ENCODE measurements around the gene PIK3C2G.

DNA sequence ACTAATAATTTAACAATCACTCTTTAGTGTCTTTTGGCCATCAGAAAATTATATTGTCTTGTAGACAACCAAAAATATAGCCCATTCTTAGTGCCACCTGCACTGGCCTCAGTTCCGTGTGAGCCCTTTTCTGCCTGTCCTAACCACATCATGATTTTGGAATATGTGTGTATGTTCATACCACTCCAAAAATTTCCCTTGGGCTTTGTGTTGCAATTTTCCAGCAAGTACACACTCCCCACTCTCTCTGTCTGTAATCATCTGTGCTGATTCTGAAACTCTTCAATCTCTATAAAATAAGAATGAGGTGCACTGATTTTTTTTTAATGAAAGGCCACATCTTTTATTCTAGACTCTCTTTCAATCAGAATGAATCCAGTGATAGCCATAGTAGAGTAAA is 196.0 kb downstream of the PIK3C2G start:
- no peak for TF ChIP-seq RCOR1 (IDR thresholded peaks at IDR 0.05; ENCODE audit: low read length)
- TF ChIP-seq POLR2AphosphoS5 (IDR thresholded peaks at IDR 0.05; ENCODE audit: low read depth, low read length) = no peak
- TF ChIP-seq, protein P1, sequence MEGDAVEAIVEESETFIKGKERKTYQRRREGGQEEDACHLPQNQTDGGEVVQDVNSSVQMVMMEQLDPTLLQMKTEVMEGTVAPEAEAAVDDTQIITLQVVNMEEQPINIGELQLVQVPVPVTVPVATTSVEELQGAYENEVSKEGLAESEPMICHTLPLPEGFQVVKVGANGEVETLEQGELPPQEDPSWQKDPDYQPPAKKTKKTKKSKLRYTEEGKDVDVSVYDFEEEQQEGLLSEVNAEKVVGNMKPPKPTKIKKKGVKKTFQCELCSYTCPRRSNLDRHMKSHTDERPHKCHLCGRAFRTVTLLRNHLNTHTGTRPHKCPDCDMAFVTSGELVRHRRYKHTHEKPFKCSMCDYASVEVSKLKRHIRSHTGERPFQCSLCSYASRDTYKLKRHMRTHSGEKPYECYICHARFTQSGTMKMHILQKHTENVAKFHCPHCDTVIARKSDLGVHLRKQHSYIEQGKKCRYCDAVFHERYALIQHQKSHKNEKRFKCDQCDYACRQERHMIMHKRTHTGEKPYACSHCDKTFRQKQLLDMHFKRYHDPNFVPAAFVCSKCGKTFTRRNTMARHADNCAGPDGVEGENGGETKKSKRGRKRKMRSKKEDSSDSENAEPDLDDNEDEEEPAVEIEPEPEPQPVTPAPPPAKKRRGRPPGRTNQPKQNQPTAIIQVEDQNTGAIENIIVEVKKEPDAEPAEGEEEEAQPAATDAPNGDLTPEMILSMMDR (IDR thresholded peaks at IDR 0.05) = no peak
- TF ChIP-seq RFX5 (IDR thresholded peaks at IDR 0.05; ENCODE audit: low read length) = no peak
- TF ChIP-seq, protein P2, sequence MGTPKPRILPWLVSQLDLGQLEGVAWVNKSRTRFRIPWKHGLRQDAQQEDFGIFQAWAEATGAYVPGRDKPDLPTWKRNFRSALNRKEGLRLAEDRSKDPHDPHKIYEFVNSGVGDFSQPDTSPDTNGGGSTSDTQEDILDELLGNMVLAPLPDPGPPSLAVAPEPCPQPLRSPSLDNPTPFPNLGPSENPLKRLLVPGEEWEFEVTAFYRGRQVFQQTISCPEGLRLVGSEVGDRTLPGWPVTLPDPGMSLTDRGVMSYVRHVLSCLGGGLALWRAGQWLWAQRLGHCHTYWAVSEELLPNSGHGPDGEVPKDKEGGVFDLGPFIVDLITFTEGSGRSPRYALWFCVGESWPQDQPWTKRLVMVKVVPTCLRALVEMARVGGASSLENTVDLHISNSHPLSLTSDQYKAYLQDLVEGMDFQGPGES (IDR thresholded peaks at IDR 0.05; ENCODE audit: low read depth, low read length) = no peak
- no peak for TF ChIP-seq GABPA (IDR thresholded peaks at IDR 0.05; ENCODE audit: low read depth)
- TF ChIP-seq, protein P3, sequence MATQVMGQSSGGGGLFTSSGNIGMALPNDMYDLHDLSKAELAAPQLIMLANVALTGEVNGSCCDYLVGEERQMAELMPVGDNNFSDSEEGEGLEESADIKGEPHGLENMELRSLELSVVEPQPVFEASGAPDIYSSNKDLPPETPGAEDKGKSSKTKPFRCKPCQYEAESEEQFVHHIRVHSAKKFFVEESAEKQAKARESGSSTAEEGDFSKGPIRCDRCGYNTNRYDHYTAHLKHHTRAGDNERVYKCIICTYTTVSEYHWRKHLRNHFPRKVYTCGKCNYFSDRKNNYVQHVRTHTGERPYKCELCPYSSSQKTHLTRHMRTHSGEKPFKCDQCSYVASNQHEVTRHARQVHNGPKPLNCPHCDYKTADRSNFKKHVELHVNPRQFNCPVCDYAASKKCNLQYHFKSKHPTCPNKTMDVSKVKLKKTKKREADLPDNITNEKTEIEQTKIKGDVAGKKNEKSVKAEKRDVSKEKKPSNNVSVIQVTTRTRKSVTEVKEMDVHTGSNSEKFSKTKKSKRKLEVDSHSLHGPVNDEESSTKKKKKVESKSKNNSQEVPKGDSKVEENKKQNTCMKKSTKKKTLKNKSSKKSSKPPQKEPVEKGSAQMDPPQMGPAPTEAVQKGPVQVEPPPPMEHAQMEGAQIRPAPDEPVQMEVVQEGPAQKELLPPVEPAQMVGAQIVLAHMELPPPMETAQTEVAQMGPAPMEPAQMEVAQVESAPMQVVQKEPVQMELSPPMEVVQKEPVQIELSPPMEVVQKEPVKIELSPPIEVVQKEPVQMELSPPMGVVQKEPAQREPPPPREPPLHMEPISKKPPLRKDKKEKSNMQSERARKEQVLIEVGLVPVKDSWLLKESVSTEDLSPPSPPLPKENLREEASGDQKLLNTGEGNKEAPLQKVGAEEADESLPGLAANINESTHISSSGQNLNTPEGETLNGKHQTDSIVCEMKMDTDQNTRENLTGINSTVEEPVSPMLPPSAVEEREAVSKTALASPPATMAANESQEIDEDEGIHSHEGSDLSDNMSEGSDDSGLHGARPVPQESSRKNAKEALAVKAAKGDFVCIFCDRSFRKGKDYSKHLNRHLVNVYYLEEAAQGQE (IDR thresholded peaks at IDR 0.05; ENCODE audit: low read depth, low read length) = no peak
- no peak for TF ChIP-seq TCF12 (IDR thresholded peaks at IDR 0.05)

Data from SK-N-SH (cell line).